Measurements from ENCODE around the gene RFX1.
"Not testable (repeated sequence)": the region's sequence is repeated elsewhere in the genome, so short reads cannot be mapped to it uniquely, and the experiment has no call there.

Gene RFX1

DNA sequence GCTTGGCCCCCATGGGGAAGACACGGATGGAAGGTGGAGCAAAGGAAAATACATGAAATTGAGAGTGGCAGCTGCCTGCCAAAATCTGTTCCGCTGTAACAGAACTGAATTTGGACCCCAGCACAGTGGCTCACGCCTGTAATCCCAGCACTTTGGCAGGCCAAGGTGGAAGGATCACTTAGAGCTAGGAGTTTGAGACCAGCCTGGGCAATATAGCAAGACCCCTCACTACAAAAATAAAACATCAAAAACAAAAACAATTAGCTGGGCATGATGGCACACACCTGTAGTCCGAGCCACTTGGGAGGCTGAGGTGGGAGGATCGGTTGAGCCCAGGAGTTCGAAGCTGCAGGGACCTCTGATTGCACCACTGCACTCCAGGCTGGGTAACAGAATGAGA is 46.4 kb upstream of the RFX1 start:
- TF ChIP-seq, protein P1, sequence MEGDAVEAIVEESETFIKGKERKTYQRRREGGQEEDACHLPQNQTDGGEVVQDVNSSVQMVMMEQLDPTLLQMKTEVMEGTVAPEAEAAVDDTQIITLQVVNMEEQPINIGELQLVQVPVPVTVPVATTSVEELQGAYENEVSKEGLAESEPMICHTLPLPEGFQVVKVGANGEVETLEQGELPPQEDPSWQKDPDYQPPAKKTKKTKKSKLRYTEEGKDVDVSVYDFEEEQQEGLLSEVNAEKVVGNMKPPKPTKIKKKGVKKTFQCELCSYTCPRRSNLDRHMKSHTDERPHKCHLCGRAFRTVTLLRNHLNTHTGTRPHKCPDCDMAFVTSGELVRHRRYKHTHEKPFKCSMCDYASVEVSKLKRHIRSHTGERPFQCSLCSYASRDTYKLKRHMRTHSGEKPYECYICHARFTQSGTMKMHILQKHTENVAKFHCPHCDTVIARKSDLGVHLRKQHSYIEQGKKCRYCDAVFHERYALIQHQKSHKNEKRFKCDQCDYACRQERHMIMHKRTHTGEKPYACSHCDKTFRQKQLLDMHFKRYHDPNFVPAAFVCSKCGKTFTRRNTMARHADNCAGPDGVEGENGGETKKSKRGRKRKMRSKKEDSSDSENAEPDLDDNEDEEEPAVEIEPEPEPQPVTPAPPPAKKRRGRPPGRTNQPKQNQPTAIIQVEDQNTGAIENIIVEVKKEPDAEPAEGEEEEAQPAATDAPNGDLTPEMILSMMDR (IDR thresholded peaks at IDR 0.05; ENCODE audit: unreplicated experiment in 3 of 3), result no peak
- H3K9me3 Mint-ChIP-seq, result peaks cover 3% of the 10 kb centered on the region
- H3K36me3 Mint-ChIP-seq (ENCODE audit: low read depth), result peaks cover 19% of the 10 kb centered on the region
- H3K4me1 Mint-ChIP-seq, result no peaks in the 10 kb centered on the region
- H3K27me3 Mint-ChIP-seq (ENCODE audit: low read depth), result peaks cover 18% of the 10 kb centered on the region
- H3K4me3 Mint-ChIP-seq, result no peak overlapping the region
- H3K27ac Mint-ChIP-seq, result no peak overlapping the region

DNA sequence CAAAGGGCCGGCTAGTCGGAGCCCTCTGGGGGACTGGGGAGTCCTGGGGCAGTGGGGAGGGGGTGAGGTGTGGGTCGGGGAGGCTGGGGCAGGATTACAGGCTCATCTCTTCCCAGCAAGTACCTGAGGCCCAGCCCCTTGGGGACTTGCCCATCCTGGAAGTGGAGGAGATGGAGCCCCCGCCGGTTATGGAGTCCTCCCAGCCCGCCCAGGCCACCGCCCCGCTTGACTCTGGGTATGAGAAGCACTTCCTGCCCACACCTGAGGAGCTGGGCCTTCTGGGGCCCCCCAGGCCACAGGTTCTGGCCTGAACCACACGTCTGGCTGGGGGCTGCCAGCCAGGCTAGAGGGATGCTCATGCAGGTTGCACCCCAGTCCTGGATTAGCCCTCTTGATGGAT is 45.9 kb upstream of the RFX1 start:
- Mint-ChIP-seq H3K36me3 (ENCODE audit: low read depth) (peaks cover 19% of the 10 kb centered on the region), H3K4me3 (no peak overlapping the region), H3K27me3 (ENCODE audit: low read depth) (peaks cover 16% of the 10 kb centered on the region), H3K27ac (no peak overlapping the region), H3K4me1 (no peaks in the 10 kb centered on the region), H3K9me3 (peaks cover 3% of the 10 kb centered on the region)
- TF ChIP-seq, protein P1 (IDR thresholded peaks at IDR 0.05; ENCODE audit: unreplicated experiment in 3 of 3), result no peak

DNA sequence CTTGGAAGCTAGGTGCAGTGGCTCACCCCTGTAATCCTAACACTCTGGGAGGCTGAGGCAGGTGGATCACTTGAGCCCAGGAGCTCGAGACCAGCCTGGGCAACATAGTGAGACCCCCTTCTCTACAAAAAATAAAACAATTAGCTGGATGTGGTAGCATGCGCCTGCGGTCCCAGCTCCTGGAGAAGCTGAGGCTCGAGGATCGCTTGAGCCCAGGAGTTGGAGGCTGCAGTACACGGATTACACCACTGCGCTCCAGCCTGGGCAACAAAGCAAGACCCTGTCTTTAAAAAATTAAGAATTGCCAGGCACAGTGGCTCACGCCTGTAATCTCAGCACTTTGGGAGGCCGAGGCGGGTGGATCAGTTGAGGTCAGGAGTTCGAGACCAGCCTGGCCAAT is 44.8 kb upstream of the RFX1 start:
- H3K36me3 Mint-ChIP-seq (ENCODE audit: low read depth), result peaks cover 19% of the 10 kb centered on the region
- H3K4me3 Mint-ChIP-seq; H3K9me3 Mint-ChIP-seq; H3K27ac Mint-ChIP-seq; H3K27me3 Mint-ChIP-seq (ENCODE audit: low read depth); H3K4me1 Mint-ChIP-seq: not testable (repeated sequence)

DNA sequence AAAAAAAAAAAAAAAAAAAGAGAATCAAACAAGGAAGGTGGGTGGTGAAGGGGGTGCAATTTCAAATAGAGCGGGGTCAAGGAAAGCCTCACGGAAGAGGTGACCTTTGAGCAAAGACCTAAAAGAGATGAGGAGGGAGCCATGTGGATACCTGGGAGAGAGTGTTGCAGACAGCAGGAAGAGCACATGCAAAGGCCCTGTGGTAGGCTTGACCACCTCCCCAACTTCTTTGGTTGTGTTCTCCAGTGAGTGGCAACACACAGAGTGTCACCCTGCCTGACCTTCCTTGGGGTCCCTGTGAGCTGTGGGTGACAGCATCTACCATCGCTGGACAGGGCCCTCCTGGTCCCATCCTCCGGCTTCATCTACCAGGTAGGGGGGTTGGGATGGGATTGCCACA is 44.4 kb upstream of the RFX1 start:
- H3K27ac Mint-ChIP-seq, result no peak overlapping the region
- no peak overlapping the region for H3K4me3 Mint-ChIP-seq
- peaks cover 8% of the 10 kb centered on the region for H3K27me3 Mint-ChIP-seq (ENCODE audit: low read depth)
- no peaks in the 10 kb centered on the region for H3K4me1 Mint-ChIP-seq
- TF ChIP-seq, protein P1 (IDR thresholded peaks at IDR 0.05; ENCODE audit: unreplicated experiment in 3 of 3), result no peak
- peaks cover 18% of the 10 kb centered on the region for H3K36me3 Mint-ChIP-seq (ENCODE audit: low read depth)
- peaks cover 3% of the 10 kb centered on the region for H3K9me3 Mint-ChIP-seq

DNA sequence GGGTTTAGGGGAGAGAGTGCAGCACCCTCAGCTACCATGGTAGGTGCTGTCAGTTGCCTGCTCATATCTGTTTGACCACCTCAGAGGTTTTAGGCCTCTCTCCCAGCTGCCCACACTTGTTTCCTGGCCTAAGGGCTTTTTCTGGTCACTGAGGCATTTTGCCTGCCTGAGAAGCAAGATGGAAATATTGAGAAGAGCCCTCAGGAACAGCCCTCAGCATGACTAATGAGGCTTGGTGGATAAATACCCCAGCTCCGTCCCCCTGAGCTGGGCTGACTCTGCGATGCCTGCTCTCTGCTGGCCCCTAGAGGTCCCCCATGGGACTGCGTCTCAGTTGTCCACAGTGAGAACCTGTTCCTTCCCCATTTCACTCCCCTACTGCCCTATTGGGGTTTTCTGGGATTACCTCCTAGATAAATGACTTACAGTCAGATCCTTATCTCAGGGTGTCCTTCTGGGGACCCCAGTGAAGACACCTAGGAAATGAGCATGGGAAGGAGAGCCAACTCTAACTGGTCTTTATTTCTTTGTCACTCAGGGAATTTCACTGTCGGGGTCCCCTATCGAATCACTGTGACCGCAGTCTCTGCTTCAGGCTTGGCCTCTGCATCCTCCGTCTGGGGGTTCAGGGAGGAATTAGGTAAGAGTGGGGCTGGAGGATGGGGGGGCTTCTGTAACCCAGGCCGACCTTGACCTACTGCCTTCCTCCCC is 42.5 kb upstream of the RFX1 start:
- H3K9me3 Mint-ChIP-seq, result peaks cover 3% of the 10 kb centered on the region
- peaks cover 9% of the 10 kb centered on the region for H3K36me3 Mint-ChIP-seq (ENCODE audit: low read depth)
- no peak overlapping the region for H3K4me3 Mint-ChIP-seq
- TF ChIP-seq, protein P1 (IDR thresholded peaks at IDR 0.05; ENCODE audit: unreplicated experiment in 3 of 3), result peak; percentile 54 to 65 (median 64)
- no peak overlapping the region for H3K27ac Mint-ChIP-seq
- H3K27me3 Mint-ChIP-seq (ENCODE audit: low read depth), result peaks cover 3% of the 10 kb centered on the region
- H3K4me1 Mint-ChIP-seq, result no peaks in the 10 kb centered on the region

DNA sequence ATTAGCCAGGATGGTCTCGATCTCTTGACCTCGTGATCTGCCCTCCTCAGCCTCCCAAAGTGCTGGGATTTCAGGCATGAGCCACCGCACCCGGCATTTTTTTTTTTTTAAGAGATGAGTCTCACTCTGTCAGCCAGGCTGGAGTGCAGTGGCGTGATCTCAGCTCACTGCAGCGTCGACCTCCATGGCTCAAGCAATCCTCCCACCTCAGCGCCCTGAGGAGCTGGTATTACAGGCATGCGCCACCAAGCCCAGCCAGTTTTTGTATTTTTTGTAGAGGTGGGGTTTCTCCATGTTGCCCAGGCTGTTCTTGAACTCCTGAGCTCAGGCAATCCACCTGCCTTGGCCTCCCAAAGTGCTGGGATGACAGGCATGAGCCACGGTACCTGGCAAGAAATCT is 41.7 kb upstream of the RFX1 start:
- H3K36me3 Mint-ChIP-seq (ENCODE audit: low read depth), result peaks cover 13% of the 10 kb centered on the region
- H3K4me3 Mint-ChIP-seq; H3K4me1 Mint-ChIP-seq; H3K27me3 Mint-ChIP-seq (ENCODE audit: low read depth); H3K27ac Mint-ChIP-seq; H3K9me3 Mint-ChIP-seq: not testable (repeated sequence)
